GM19463 (cell line): ENCODE data around the gene PLEK.
"Not testable (repeated sequence)": the region's sequence is repeated elsewhere in the genome, so short reads cannot be mapped to it uniquely, and the experiment has no call there.

Experiments
- ATAC-seq: cut with Tn5 transposase; IDR thresholded peaks from one replicate; pipeline ENCODE4 v1.9.1; 2021; ENCODE audit warnings: mild to moderate bottlenecking, moderate library complexity; ENCODE audit not compliant: unreplicated experiment

Gene PLEK

GRCh38 chr2:68365087-68365486 lies at the start of gene PLEK:
Gene PLEK, plus strand, starts transcription at chr2:68365282. Its CDS starts 70 bp downstream, at chr2:68365352.
- ATAC-seq: peak; percentile 74

- ATAC-seq: no peak
Measured at GRCh38 chr2:68316111-68316510, 49.0 kb upstream of the PLEK start.

GRCh38 chr2:68317971-68318913 lies 46.8 kb upstream of the PLEK start:
- no peak for ATAC-seq

- ATAC-seq: no peak
Measured at GRCh38 chr2:68318914-68319397, 46.1 kb upstream of the PLEK start.

GRCh38 chr2:68319398-68320117 lies 45.5 kb upstream of the PLEK start, which contains the start of gene CNRIP1:
Gene CNRIP1, minus strand, starts transcription at chr2:68319949. Its CDS starts 549 bp downstream, at chr2:68319400.
- ATAC-seq: no peak

- ATAC-seq: no peak
Measured at GRCh38 chr2:68320118-68320641, 44.9 kb upstream of the PLEK start.

GRCh38 chr2:68325056-68325455 lies 40.0 kb upstream of the PLEK start:
- no peak for ATAC-seq

GRCh38 chr2:68328901-68329300 lies 36.2 kb upstream of the PLEK start:
- ATAC-seq: no peak

- ATAC-seq: peak; percentile 67
Measured at GRCh38 chr2:68330691-68331090, 34.4 kb upstream of the PLEK start.

- no peak for ATAC-seq
Measured at GRCh38 chr2:68333009-68333408, 32.1 kb upstream of the PLEK start.

GRCh38 chr2:68333931-68334330 lies 31.2 kb upstream of the PLEK start:
- ATAC-seq: no peak

- no peak for ATAC-seq
Measured at GRCh38 chr2:68336192-68336591, 28.9 kb upstream of the PLEK start.

- no peak for ATAC-seq
Measured at GRCh38 chr2:68340226-68341061, 24.6 kb upstream of the PLEK start.

- ATAC-seq: no peak
Measured at GRCh38 chr2:68341062-68341329, 24.1 kb upstream of the PLEK start.

GRCh38 chr2:68341583-68341982 lies 23.5 kb upstream of the PLEK start:
- no peak for ATAC-seq

GRCh38 chr2:68342470-68342869 lies 22.6 kb upstream of the PLEK start:
- ATAC-seq: no peak

- no peak for ATAC-seq
Measured at GRCh38 chr2:68344031-68344430, 21.1 kb upstream of the PLEK start.

GRCh38 chr2:68345129-68345875 lies 19.8 kb upstream of the PLEK start:
- ATAC-seq: no peak

- not testable (repeated sequence) for ATAC-seq
Measured at GRCh38 chr2:68349091-68349490, 16.0 kb upstream of the PLEK start.

- no peak for ATAC-seq
Measured at GRCh38 chr2:68351997-68352396, 13.1 kb upstream of the PLEK start.
